Stimulated activated CD4-positive, alpha-beta T cell treated with anti-CD3 and anti-CD28 coated beads, Interleukin-4, amount 100 ng/mL, for 1 hour (primary cell): ENCODE measurements around the gene TSPAN9.

Source experiments
- DNase-seq: peaks from one replicate; pipeline ENCODE4 v3.0.0-alpha.2; 2020

TSPAN9 gene

GRCh38 chr12:3328571-3328970 is 251.4 kb downstream of the TSPAN9 start:
- DNase-seq = no peak

DNA sequence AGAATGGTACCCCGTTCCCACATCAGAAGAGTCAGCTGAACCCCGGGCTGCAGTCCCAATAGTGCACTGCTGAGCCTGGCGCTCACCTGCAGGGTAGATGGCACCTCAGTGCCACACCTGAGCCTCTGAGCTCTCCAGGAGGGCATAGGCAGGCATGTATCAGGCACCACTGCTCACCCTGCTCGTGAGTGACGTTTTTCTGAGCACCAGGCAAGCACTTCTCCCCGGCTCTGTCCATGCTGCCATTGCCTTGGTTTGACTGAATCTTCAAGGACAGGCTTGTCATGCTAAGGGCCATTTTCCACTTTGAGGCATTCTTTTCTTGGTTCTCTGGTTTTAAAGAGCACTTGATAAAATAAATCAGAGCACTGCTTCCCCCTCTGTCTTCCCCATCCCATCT is 252.2 kb downstream of the TSPAN9 start:
- DNase-seq = no peak

DNA sequence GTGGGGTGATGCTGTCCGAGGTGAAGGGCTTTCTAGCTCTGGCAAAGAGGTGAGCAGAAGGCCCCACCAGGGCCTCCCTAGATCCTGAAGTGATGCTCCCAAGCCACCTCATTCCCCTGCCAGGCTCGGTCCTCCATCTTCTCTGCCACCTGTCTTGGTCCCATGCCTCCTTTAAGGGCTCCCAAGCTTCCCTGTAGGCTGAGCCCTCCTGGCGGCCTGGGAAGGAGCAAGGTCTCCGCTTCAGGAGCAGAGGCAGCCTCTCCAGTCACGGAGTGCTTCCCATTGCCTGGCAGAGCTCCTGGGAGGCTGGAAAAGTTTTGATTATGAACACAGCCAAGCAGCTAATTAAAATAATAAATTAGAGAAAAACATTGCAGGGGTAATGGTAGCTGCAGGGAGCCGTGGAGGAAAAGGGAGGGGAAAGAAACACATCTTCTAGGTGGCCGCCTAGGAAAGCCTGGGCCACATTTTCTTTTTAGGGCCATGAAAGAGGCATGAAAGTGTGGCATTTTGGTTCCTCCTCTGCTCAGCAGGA is 253.9 kb downstream of the TSPAN9 start:
- no peak for DNase-seq

- DNase-seq = no peak
Observed at GRCh38 chr12:3332188-3332587, 255.0 kb downstream of the TSPAN9 start.

- no peak for DNase-seq
Observed at GRCh38 chr12:3333583-3333982, 256.4 kb downstream of the TSPAN9 start.

- DNase-seq = no peak
Observed at GRCh38 chr12:3333991-3334391, 256.8 kb downstream of the TSPAN9 start.

DNA sequence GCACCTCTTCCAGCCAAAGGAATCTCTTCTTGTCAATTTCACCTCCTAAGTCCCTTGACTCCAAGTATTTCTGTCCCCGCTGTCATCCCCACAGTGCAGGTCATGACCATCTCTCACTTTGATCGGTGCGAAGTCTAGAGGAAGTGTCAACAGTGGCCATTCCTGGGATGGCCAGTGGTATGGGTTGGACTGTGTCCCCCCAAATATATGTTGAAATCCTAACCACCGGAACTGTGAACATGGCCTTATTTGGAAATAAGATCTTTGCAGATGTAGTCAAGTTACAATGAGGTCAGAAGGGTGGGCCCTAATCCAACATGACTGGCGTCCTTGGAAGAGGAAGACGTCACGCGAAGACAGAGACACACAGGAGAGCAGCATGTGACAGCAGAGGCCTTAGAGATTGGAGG is 257.9 kb downstream of the TSPAN9 start:
- no peak for DNase-seq
